ENCODE data around the gene RAI2. TPM values are rescaled to one million over a fixed set of nuclear protein-coding genes. Genes with fewer than 3 reads are reported as not detected.
A peak's percentile ranks its signal among the peaks of the same experiment; 100 is the strongest.

RAI2 gene
- total RNA-seq, 4 donors from 2014 or later = 2.5 to 8.5 (median 4.6) TPM

- Histone ChIP-seq H3K4me1 (peaks cover 0 to 13% of the 10 kb centered on the region in 2 donors), H3K27ac (no peak overlapping the region), H3K9me3 (no peaks in the 10 kb centered on the region), H3K4me3 (no peak overlapping the region), H3K27me3 (no peaks in the 10 kb centered on the region), H3K36me3 (no peaks in the 10 kb centered on the region)
- no peak for TF ChIP-seq CTCF (IDR thresholded peaks at IDR 0.05 in 4 of 5, conservative IDR thresholded peaks at IDR 0.05 in 1 of 5)
- no peak for TF ChIP-seq POLR2A (IDR thresholded peaks at IDR 0.05)
- in situ Hi-C loops (cut with MboI; ENCODE audit: low sequenced_read_pairs in 4 of 4) = no loop called here
- ATAC-seq (no peak), DNase-seq (no peak)
- intact Hi-C loops (cut with DNase I; ENCODE audit: low total_unique reads) = no loop called here
Observed at GRCh38 chrX:17839269-17839668, 21.8 kb downstream of the RAI2 start.

- in situ Hi-C loops (cut with MboI; ENCODE audit: low sequenced_read_pairs in 4 of 4) (no loop called here), intact Hi-C loops (cut with DNase I; ENCODE audit: low total_unique reads) (no loop called here)
- DNase-seq (peak in 1 of 2 donors; percentile 36), ATAC-seq (peak; percentile 72 to 75)
- peaks cover 0 to under 1% of the 10 kb centered on the region in 2 donors for H3K4me1 ChIP-seq
- H3K4me3 ChIP-seq = no peak overlapping the region
- H3K27me3 ChIP-seq = no peaks in the 10 kb centered on the region
- H3K9me3 ChIP-seq = no peaks in the 10 kb centered on the region
- H3K27ac ChIP-seq = no peak overlapping the region
- TF ChIP-seq CTCF (IDR thresholded peaks at IDR 0.05 in 4 of 5, conservative IDR thresholded peaks at IDR 0.05 in 1 of 5) = no peak
- TF ChIP-seq POLR2A (IDR thresholded peaks at IDR 0.05) = no peak
- no peaks in the 10 kb centered on the region for H3K36me3 ChIP-seq
Observed at GRCh38 chrX:17836830-17837229, 24.3 kb downstream of the RAI2 start.

- DNase-seq (no peak), ATAC-seq (no peak)
- intact Hi-C loops (cut with DNase I; ENCODE audit: low total_unique reads) = no loop called here
- Histone ChIP-seq H3K27ac (no peak overlapping the region), H3K9me3 (no peaks in the 10 kb centered on the region), H3K27me3 (no peaks in the 10 kb centered on the region), H3K4me3 (no peak overlapping the region), H3K4me1 (peaks cover 0 to 25% of the 10 kb centered on the region in 2 donors), H3K36me3 (no peaks in the 10 kb centered on the region)
- TF ChIP-seq POLR2A (IDR thresholded peaks at IDR 0.05) (no peak), CTCF (IDR thresholded peaks at IDR 0.05 in 4 of 5, conservative IDR thresholded peaks at IDR 0.05 in 1 of 5) (no peak)
- in situ Hi-C loops (cut with MboI; ENCODE audit: low sequenced_read_pairs in 4 of 4) = no loop called here
Observed at GRCh38 chrX:17833954-17834353, 27.1 kb downstream of the RAI2 start.

GRCh38 chrX:17831255-17831654 lies 29.8 kb downstream of the RAI2 start:
- Histone ChIP-seq H3K4me1 (peaks cover 0 to 35% of the 10 kb centered on the region in 2 donors), H3K36me3 (no peaks in the 10 kb centered on the region), H3K27me3 (no peaks in the 10 kb centered on the region), H3K27ac (peak overlapping the region in 2 of 4 donors; percentile 43 to 70), H3K9me3 (no peaks in the 10 kb centered on the region), H3K4me3 (no peak overlapping the region)
- ATAC-seq (peak; percentile 67 to 69), DNase-seq (no peak)
- intact Hi-C loops (cut with DNase I; ENCODE audit: low total_unique reads) = no loop called here
- TF ChIP-seq CTCF (IDR thresholded peaks at IDR 0.05 in 4 of 5, conservative IDR thresholded peaks at IDR 0.05 in 1 of 5) (no peak), POLR2A (IDR thresholded peaks at IDR 0.05) (no peak)
- in situ Hi-C loops (cut with MboI; ENCODE audit: low sequenced_read_pairs in 4 of 4) = no loop called here

GRCh38 chrX:17830211-17830610 lies 30.9 kb downstream of the RAI2 start:
- Histone ChIP-seq H3K27me3 (no peaks in the 10 kb centered on the region), H3K27ac (peak overlapping the region in 2 of 4 donors; percentile 43 to 70), H3K4me3 (no peak overlapping the region), H3K36me3 (no peaks in the 10 kb centered on the region), H3K9me3 (no peaks in the 10 kb centered on the region), H3K4me1 (peaks cover 0 to 35% of the 10 kb centered on the region in 2 donors)
- intact Hi-C loops (cut with DNase I; ENCODE audit: low total_unique reads) (no loop called here), in situ Hi-C loops (cut with MboI; ENCODE audit: low sequenced_read_pairs in 4 of 4) (no loop called here)
- no peak for DNase-seq
- TF ChIP-seq POLR2A (IDR thresholded peaks at IDR 0.05) (no peak), CTCF (IDR thresholded peaks at IDR 0.05 in 4 of 5, conservative IDR thresholded peaks at IDR 0.05 in 1 of 5) (no peak)
- peak in 1 of 2 donors; percentile 44 for ATAC-seq
